GM19193 (cell line): ENCODE measurements around the gene MAP1S.
A peak's percentile ranks its signal among the peaks of the same experiment; 100 is the strongest.

ENCODE experiments used
- POLR2A ChIP-seq: IDR thresholded peaks from 4 replicates; pipeline ENCODE4 v1.6.1; 2011; ENCODE audit not compliant: insufficient read depth, insufficient read length; ENCODE audit errors: extremely low read depth

The MAP1S gene, protein sequence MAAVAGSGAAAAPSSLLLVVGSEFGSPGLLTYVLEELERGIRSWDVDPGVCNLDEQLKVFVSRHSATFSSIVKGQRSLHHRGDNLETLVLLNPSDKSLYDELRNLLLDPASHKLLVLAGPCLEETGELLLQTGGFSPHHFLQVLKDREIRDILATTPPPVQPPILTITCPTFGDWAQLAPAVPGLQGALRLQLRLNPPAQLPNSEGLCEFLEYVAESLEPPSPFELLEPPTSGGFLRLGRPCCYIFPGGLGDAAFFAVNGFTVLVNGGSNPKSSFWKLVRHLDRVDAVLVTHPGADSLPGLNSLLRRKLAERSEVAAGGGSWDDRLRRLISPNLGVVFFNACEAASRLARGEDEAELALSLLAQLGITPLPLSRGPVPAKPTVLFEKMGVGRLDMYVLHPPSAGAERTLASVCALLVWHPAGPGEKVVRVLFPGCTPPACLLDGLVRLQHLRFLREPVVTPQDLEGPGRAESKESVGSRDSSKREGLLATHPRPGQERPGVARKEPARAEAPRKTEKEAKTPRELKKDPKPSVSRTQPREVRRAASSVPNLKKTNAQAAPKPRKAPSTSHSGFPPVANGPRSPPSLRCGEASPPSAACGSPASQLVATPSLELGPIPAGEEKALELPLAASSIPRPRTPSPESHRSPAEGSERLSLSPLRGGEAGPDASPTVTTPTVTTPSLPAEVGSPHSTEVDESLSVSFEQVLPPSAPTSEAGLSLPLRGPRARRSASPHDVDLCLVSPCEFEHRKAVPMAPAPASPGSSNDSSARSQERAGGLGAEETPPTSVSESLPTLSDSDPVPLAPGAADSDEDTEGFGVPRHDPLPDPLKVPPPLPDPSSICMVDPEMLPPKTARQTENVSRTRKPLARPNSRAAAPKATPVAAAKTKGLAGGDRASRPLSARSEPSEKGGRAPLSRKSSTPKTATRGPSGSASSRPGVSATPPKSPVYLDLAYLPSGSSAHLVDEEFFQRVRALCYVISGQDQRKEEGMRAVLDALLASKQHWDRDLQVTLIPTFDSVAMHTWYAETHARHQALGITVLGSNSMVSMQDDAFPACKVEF

GRCh38 chr19:17718947-17719711, at the start of gene MAP1S:
Gene MAP1S (plus strand): TSS chr19:17719480. CDS start chr19:17719503, 23 bp downstream.
- TF ChIP-seq POLR2A: peak; percentile 85

GRCh38 chr19:17671906-17672305, 47.4 kb upstream of the MAP1S start:
- TF ChIP-seq POLR2A: no peak

DNA sequence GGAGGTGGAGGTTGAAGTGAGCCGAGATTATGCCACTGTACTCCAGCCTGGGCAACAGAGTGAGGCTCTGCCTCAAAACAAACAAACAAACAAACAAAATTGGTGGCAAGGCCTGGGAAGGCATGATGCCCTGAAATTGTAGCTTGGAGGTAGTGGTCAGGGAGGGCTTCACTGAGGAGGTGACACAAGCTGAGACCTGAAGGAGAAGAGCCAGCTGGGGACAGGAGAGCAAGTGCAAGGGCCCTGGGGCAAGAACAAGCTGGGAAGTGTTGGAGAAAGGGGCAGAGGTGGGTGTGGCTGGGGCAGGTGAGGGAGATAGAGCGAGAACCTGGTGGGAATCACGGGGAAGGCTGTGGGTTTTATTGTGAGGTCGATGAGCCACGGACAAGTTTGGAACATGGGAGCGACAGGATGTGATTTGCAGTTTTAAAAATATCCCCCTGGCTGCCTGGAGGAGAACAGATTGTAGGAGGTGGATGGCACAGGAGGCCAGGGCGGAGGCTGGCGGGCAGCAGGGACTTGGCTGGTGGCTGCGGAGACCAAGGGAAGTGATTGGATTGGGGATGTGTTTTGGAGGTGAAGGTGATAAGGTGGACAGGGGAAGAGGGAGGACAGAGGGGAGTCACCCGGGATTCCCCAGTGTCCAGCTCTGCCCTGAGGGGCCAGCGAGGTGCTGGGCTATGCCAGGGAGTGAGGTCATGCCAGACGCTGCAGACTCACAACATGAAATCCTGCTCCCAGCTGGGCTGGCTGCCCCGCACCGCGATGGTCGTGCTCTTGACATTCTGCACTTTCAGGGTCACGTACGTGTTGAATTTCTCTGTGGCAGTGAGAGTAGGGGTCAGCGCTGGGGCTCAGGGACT, 45.1 kb upstream of the MAP1S start:
- no peak for TF ChIP-seq POLR2A

DNA sequence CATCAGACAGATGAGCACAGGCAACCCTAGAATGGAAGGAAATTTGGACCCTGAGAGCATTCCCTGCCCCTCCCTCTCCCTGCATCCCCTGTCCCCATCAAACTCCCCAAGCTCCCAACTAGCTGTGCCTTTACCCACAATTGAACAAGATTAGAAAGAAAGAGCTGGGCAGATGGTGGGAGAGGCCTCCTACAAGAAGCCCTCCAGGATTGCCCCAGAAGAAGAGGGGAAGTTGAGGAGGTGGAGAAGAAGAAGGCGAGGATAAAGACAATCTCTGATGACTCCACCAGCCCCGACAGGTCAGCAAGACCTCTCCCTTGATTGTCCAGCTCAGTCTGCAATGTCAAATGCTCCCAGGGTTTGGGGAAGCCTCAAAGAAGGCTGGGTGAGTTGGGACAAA, 43.0 kb upstream of the MAP1S start:
- no peak for TF ChIP-seq POLR2A

DNA sequence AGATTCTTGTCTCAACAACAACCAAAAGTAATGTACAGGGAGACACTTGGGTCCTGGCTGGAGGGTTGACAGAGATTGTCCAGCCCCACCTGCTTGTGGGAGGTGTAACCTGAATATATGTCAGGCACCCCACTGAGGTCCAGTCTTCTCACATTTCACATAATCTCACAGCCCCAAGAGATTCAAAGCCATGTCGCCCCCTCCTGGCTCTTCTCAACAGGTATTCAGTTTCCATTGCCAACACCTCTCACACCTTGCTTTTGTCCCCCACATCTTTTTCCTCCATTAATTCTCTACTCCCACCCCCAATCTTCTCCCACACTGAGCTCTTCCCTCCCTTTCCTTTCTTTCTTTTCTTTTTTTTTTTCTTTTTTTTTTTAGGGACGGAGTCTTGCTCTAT, 42.3 kb upstream of the MAP1S start:
- TF ChIP-seq POLR2A: no peak

DNA sequence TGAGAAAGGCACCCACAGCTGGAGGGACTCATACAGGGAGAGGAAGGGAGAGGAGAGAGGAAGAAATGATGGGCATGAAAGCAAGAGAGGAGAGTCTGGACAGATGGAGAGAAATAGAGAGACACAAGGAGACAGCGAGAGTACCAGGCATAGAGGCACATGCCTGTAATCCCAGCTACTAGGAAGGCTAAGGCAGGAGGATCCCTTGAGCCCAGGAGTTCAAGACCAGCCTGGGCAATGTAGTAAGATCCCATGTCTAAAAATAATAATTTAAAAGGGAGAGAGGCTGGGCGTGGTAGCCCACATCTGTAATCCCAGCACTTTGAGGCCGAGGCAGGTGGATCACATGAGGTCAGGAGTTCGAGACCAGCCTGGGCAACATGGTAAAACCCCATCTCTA, 40.4 kb upstream of the MAP1S start:
- TF ChIP-seq POLR2A: no peak

DNA sequence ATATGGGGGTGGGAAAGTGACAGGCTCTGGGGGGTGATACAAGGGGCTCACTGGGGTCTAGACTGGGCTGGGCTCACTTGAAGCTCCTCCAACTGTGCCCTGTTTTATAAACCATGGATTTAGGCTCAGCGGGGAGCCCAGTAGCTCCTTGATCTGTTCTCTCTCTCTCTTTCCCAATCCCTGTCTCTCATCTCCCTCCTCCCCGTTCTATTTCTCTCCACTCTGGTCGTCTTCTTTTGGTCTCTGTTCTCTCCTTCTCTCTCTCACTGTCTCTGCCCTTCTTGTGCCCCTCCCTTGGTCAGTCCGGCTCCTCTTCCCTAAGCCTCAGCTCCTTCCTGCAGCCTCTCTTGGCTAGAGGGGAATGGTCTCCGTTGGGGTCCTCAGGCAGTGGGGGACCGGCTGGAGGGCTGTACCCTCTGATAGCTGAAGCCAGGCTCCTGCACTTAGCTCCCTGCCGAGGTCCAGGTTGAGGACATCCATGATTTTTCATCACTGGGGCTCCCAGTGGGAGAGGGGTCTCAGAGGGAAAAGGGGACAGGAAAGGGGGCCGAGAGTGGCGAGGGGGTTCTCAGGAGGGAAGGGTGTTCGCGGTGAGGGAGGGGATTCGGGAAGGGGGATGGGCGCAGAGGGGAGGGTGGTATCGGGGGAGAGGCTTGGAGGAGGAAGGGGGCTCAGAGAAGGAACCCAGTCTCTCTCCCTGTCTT, 39.6 kb upstream of the MAP1S start:
- TF ChIP-seq POLR2A: no peak

- no peak for TF ChIP-seq POLR2A
These were observed 39.0 kb upstream of the MAP1S start for GRCh38 chr19:17680230-17680722.

DNA sequence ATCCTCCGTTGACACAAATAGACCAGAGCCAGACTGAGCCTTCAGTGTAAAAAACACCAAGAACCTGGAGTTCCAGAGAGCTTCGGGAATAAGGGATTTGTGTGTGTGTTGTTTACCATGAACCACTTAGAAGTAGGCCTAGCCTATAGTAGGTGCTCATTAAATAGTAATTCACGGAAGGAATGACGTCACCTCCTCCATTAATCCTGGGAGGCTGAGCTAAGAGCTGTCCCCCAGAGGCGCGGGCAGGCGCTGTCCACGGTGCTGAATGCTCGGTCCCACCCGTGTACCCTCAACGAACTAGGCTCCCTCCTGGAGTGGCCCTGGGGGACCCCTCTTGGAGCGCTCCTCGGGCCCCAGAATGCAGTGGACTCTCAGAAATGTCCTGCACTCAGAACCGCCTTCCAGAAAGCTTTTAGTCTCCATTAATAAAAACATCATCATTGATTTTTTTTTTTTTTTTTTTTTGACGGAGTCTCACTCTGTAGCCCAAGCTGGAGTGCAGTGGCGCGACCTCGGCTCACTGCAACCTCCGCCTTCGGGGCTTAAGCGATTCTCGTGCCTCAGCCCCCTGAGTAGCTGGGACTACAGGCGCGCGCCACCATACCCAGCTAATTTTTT, 37.7 kb upstream of the MAP1S start:
- TF ChIP-seq POLR2A: no peak

GRCh38 chr19:17682273-17682672, 37.0 kb upstream of the MAP1S start:
- no peak for TF ChIP-seq POLR2A

GRCh38 chr19:17683078-17683477, 36.2 kb upstream of the MAP1S start:
- TF ChIP-seq POLR2A: no peak

DNA sequence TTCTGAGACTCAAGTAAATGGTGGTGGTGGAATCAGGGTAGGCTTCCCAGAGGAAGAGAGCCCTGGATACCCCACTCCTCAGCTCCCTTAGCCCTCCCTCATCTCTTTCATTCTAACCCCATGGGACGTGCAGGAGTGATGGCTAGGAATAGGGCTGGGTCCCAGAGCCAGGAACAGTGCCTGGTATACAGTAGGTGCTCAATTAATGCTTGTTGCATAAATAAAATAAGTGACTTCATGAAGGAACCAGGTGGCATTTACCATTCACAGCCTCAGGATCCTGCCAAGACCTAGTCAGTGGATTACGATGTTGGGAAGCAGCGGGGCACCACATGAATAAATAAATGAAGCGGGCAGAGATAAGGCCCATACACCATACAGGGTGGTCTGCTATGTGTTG, 35.0 kb upstream of the MAP1S start:
- no peak for TF ChIP-seq POLR2A
